ENCODE measurements around the gene MFN2.
"Not testable (repeated sequence)": the region's sequence is repeated elsewhere in the genome, so short reads cannot be mapped to it uniquely, and the experiment has no call there.

The MFN2 gene

GRCh38 chr1:12019858-12020509, 39.7 kb downstream of the MFN2 start:
- H3K4me3 ChIP-seq (ENCODE audit: low read depth, low read length): peak overlapping the region; percentile 83

DNA sequence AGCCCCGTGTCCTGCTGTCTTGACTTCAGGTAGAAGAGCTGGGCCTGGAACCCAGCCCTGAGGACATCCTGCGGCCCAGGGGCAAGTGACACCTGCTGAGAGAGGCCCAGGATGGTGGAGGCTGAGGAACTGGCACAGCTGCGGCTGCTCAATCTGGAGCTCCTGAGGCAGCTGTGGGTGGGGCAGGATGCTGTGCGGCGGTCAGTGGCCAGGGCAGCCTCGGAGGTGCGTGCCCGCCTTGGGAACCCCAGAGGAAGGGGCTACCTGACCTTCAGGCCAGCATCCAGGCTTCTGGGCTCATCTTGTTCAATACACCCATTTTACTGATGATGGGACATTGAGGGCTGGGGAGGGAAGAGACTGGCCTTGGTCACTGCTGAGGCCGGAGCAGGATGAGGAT, 41.4 kb downstream of the MFN2 start:
- H3K4me3 ChIP-seq (ENCODE audit: low read depth, low read length): no peak overlapping the region

DNA sequence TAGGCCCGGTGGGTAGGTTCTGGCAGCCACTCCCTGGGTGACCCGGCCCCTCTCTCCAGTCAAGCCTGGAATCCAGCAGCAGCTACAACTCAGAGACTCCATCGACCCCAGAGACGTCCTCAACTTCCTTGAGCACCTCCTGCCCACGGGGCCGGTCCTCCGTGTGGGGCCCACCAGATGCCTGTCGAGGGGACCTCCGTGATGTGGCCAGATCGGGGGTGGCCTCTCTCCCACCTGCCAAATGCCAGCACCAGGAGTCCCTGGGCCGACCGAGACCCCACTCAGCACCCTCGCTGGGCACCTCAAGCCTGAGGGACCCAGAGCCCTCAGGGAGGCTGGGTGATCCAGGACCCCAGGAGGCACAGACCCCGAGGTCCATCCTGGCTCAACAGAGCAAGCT, 41.8 kb downstream of the MFN2 start:
- no peak overlapping the region for H3K4me3 ChIP-seq (ENCODE audit: low read depth, low read length)

GRCh38 chr1:12026586-12026985, 46.3 kb downstream of the MFN2 start:
- no peak overlapping the region for H3K4me3 ChIP-seq (ENCODE audit: low read depth, low read length)

DNA sequence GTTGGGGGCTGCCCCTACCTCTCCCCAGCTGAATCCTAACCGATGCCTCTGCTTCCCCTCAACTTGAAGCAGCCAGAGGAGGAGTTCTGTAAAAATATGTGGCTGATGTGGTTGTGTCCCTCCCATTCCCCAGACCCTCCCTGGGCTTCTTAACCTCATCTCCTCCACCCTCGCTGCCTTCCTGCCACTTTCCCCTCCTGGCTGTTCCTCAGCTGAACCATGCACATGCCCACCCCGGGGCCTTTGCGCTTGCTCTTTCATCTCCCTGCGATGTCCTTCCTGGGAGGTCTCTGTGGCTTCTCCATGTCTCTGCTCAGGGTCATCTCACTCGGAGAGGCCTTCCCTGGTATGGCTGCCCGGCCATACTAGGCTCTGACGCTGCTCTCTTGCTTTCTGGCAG, 48.0 kb downstream of the MFN2 start:
- H3K4me3 ChIP-seq (ENCODE audit: low read depth, low read length): no peak overlapping the region

GRCh38 chr1:12028957-12029511, 48.8 kb downstream of the MFN2 start:
- H3K4me3 ChIP-seq (ENCODE audit: low read depth, low read length): no peak overlapping the region

GRCh38 chr1:12029720-12030339, 49.6 kb downstream of the MFN2 start:
- no peak overlapping the region for H3K4me3 ChIP-seq (ENCODE audit: low read depth, low read length)

- H3K4me3 ChIP-seq (ENCODE audit: low read depth, low read length): no peak overlapping the region
Observed at GRCh38 chr1:12031039-12031980, 51.1 kb downstream of the MFN2 start.

DNA sequence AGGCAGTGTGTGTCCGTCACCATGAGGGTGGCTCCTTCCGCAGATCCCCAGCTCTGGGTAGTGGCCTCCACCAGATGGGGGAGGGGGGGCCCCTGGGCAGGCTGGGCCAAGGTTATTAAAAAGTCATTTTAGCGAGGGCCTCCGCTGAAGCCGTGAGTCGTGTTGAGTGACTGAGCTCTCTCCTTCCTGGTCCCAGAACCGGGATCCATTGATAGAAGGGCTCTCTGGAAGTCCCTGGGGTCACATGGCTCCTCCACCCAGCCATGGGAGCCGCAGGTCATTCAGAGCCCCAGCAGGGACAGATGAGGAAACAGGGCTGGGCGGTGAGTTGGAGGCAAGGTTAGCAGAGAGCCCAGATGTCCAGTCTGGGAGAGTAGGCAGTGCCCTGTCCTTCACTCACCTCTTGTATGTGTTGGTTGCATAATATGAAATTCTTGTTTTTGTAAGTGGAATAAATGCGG, 51.9 kb downstream of the MFN2 start:
- no peak overlapping the region for H3K4me3 ChIP-seq (ENCODE audit: low read depth, low read length)

- H3K4me3 ChIP-seq (ENCODE audit: low read depth, low read length): not testable (repeated sequence)
Observed at GRCh38 chr1:12033441-12033840, 53.2 kb downstream of the MFN2 start.

DNA sequence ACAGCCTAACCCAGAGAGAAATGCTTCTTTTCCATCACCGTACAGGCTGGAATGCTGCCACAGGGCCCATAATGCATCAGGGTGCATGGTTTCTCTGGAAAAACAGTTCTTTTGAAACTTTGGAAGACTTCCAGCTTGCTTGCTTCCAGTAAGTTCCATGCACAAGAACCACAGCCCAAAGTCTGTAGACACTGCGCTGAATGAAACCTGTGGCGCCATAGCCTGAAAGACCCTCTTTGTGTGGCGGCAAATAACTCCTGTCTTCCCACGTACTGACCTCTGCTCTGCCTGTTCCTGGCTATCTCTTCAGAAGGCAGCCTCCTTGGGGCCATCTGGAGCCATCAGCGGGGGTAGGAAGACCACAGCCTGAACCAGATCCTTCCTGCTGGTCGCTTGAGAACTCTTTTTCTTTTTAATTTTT, 54.1 kb downstream of the MFN2 start:
- no peak overlapping the region for H3K4me3 ChIP-seq (ENCODE audit: low read depth, low read length)

DNA sequence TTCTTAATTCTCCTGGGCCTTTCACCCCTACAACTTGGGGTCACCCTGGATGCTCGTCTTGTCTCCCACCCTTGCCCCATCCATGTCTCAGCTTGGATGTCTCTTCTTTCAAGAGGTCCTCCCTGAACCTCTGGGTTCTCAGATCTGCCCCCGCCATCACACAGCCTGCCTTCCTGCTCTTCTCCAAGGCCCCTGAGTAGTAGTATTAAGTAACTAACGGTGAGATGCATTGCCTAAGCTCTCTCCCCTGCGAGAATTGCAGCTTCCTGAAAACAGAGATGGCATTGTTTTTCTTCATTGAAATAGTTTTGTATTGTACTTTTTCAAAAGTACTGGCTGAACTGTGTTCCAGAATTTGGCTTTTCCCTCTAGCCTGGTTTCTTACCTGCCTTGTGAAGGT, 55.1 kb downstream of the MFN2 start:
- no peak overlapping the region for H3K4me3 ChIP-seq (ENCODE audit: low read depth, low read length)

DNA sequence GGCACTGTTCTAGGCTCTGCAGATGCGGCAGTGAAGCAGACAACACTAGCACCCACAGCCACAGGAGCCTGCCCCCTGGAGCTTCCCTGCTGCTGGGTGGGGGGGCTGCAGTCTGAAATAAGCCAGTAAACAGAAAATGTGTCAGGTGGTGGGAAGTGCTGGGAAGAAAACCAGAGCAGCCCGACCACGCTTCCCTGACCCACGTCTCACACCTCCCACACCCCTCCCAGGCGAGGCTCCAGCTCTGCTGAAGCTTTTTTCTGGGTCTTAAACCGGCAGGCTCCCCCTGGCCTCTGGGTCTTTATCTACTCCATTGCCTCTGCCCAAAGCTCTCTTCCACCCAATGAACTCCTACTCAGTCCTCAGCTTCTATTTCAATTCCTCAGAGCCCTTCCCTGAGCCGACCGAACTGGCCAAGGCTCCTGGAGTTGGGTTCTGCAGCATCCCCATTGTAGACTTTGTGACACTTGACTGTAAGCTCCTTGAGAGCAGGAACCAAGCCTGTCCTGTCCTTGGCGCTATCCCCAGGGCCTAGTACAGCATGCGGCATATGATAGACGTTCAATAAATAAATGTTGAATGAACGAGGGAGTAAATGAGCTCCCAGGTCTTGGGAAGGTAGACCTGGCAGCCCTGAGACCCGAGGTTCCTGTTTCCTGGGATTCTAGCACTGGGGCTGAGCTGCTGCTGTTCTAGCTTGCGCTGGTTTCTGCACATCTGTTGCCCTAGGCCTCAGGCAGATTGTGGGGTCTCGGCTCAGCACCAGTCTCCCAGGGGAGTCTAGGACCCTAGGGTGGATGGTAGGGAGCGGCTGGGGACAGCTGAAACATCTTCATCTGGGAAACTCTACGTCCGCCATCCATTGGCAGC, 57.5 kb downstream of the MFN2 start:
- H3K4me3 ChIP-seq (ENCODE audit: low read depth, low read length): no peak overlapping the region

GRCh38 chr1:12038356-12039163, 58.3 kb downstream of the MFN2 start:
- no peak overlapping the region for H3K4me3 ChIP-seq (ENCODE audit: low read depth, low read length)

DNA sequence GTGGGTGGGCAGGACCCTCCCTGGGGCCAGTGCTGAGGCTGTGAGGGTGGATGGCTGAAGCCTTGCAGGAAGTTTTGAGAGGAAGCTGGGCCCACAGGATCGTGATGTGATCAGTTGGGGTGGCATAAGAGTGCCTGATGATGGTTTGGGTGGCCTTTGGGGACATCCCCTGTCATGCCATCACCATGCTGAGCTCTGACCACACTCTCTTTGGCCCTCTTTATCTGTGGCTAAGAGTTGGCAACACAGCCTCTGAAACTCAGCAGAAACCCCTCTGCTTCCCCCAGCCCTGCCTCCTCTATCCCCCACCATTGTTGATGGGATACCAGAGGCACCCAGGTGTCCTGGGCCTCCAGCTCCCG, 58.9 kb downstream of the MFN2 start:
- no peak overlapping the region for H3K4me3 ChIP-seq (ENCODE audit: low read depth, low read length)

GRCh38 chr1:12039824-12040456, 59.7 kb downstream of the MFN2 start:
- not testable (repeated sequence) for H3K4me3 ChIP-seq (ENCODE audit: low read depth, low read length)

DNA sequence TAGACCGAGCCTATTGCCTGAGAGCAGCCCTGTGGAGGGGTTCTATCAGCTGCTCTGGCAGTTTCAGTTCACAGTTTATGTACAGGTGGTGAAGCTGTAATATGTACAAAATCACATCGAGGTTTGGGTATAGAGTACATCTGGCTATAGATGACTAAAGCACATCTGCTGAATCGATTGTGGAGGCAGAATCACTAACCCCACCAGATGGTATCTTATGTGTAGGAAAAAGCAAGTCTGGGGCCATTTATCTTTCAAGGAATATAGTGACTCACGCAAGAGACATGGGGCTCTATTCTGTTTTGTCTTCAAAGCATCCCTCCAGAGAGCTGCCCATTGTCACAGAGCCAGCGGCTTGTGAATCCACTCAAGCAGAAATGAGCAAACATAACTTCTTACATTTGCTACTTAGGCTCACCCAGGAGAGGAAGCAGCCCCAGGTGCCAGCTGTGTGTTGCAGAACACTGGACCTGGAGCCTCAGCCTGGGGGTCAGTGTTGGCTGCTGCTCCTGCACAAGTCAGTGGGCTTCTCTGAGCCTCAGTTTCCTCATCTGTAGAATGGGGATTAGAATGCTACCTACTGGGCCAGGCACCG, 60.3 kb downstream of the MFN2 start:
- no peak overlapping the region for H3K4me3 ChIP-seq (ENCODE audit: low read depth, low read length)

GRCh38 chr1:12044187-12044877, 64.1 kb downstream of the MFN2 start:
- H3K4me3 ChIP-seq (ENCODE audit: low read depth, low read length): not testable (repeated sequence)

Data from iPS-11a (cell line).